HG02588 (cell line): ENCODE data around the gene GLB1L.
"Not testable (repeated sequence)": the region's sequence is repeated elsewhere in the genome, so short reads cannot be mapped to it uniquely, and the experiment has no call there.

Experiments
- ATAC-seq: cut with Tn5 transposase; IDR thresholded peaks from one replicate; pipeline ENCODE4 v1.9.1; 2021; ENCODE audit warnings: mild to moderate bottlenecking, moderate library complexity; ENCODE audit not compliant: unreplicated experiment

Gene GLB1L

DNA sequence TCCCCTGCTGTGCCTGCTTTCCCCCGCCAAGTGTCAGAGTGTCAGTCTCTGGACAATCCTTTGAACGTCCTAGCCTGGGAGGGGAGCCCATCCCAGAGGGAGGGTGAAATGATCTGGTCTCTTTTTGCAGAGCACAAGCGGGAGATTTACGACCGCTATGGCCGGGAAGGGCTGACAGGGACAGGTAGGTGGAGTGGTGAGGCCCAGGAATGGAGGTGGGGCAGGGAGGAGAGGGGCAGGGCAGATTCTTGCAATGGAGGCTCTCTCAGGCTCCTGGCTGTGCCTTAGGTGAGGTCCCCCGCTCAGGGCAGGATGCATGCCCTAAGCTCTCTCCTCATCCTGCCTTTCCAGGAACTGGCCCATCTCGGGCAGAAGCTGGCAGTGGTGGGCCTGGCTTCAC is 36.3 kb upstream of the GLB1L start:
- no peak for ATAC-seq

DNA sequence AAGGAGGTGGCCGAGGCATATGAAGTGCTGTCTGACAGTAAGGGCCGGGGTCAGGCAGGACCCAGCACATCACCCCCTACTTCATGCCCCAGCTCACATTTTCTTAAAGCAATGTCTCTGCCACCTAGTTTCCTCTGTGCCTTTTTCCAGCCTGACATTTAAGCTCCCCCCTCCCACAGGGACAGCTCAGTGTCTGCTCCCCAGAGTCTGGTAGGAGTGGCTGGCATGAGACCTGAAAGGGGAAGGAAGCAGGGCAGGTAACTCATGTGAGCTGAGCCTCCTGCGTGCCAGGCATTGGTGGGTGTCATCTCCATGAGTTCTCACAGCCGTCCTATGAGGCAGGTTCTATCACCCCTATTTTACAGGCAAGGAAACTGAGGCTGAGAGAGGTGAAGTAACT is 35.4 kb upstream of the GLB1L start:
- ATAC-seq: no peak

DNA sequence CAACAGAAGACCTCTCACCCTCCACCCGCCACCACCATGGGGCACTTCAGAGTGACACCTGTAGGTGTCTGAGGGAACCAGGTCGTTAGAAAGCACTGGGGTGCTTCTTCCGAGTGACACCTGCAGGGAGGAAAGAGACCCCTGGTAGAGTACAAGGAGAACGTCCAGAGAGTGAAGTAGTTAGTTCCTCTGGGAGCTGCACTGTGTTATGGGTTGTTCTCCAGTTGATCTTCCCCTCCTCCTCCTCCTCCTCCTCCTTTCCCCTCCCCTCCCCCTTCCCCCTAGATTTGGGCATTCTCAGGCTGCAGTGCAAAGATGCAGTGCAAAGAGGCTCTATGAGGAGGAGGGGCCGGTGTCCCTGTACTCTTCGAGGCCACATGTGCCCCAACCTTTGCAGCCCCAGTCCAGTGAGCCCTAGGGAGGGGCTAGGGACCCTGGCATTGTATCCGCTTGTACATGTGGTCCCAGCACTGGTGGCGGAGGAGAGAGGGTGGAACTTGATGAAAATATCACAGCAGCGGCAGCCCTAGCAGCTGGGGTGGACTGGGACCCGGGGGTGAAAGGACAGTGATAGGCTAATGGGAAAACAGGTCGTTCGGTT is 34.8 kb upstream of the GLB1L start:
- no peak for ATAC-seq

DNA sequence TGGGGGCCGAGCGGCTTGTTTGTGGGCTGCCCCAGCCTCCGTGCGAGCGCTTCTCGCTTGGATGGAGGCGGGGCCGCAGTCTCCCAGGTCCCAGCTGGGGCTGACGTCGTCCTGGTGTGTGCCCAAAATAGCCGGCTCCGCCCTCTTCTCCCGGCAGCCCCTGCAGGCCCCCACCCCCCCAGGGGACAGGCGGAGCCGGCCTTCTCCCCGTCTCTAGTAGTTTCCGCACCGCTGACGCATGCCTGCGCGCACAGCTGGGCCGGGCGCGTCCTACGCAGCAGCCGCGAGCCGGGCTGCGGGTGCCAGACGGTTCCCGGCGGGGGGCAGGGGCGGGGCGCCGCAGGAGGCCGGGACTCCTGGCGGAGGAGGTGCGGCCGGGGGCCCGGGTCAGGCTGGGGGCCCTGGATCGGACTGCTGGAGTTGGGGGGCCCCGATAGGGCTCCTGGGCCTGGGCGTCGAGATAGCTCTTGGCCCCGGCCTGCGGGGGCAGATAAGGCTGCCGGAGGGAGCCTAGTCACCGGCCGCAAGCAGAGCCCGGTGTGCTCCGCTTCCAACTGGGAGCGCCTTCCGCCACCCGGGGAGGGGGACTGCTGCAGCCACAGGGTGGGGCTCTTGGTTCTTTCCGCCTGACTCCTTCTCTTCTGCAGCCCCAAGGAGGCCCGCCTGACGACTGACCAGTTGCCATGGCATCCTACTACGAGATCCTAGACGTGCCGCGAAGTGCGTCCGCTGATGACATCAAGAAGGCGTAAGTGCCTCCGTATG is 34.1 kb upstream of the GLB1L start, which contains the start of gene DNAJB2:
Gene DNAJB2, plus strand, starts transcription at position 216 of the 765 bp plus-strand sequence. Its CDS starts 468 bp downstream, at position 684.
- peak; percentile 81 for ATAC-seq

DNA sequence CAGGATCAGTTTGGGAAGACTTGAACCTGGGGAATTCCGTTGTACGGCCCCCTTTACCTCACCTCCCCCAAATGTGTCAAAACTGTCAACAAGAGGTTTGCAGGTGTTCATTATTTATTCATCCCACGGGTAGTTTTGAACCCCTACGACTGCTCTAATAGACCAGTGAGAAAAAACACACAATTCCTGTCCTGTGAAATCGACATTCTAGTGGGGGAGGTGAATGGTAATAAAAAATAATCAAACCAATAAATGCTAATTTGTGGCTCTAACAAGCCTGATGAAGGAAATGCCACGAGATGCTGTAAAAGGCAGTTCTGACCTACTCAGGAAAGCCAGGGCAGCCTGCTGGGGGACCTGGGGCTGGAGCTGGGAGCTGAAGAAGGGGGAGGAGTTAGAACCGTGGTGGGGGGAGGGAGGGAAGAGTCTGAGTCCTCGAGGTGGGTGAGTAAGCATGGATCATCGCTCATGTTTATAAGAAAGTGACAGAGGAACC is 33.5 kb upstream of the GLB1L start:
- peak; percentile 3 for ATAC-seq

DNA sequence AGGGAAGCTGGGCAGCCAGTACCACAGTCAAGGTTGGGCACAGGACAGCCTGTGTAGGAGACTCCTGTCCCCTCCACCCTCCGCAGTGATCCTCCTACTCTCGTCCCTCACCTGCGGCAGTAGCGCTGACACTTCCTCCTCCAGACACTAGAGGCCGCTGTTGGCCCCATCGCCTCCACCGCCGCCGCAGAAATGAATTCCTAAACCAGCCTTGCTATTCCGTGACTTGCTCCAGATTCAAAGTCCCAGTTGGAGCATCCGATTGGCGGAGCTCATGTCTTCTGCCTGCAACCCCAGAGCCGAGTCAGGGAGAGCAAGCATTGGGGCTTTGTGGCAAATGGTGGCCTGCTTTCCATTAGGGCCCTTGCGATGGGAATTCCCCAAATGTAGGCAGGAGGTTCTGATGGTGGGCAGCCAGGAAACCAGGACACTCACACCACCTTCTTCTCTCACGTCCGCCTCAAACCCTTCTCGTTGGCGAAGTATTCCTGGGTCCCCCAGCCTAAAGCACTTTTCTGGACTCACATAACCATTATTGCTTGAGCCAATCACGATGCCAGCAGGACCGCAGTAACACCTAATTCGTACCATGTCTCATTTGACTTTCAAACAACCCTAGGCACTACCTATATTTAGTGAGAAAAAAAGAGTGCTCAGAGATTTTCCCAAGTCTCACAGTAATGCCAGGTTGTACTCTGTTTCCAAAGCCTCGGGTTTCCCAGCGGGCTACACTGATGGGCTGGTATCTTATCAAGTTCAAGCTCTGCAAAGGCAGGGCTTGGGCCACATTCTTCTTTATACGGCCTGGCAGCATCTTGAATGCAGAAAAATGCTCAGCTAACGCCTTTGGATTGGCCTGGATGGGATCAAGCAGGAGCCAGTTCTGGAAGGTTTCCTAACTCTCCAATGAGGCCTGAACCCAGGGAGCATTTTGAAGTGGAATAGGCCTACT is 32.7 kb upstream of the GLB1L start:
- ATAC-seq: no peak

DNA sequence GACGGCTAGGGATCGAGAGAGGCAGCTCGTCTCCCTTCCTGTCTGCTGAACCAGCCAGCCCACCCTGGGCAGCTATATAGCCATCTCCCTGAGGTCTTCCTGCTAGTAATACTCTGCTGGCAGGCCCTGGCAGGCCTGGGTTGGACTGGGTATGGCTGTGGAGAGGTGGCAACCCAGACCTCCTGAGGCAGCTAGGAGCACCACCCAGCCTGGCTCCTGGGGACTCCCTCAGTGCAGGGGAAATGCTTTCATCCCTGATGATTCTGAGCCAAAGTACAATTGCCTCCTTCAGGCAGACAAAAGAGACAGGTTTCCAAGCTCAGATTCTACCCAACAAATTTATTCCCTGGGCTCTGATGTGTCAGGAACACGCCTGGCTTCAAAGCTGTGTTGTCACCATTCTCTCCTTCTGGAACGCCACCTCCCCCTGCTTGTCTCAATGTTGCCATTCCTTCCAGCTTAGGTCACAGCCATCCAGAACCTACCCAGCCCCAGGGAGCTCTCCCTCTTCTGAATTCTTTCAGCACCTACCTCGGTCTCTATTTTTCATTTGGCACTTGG is 29.2 kb upstream of the GLB1L start:
- no peak for ATAC-seq

- ATAC-seq: no peak
These were observed 28.7 kb upstream of the GLB1L start for GRCh38 chr2:219273937-219274336.

DNA sequence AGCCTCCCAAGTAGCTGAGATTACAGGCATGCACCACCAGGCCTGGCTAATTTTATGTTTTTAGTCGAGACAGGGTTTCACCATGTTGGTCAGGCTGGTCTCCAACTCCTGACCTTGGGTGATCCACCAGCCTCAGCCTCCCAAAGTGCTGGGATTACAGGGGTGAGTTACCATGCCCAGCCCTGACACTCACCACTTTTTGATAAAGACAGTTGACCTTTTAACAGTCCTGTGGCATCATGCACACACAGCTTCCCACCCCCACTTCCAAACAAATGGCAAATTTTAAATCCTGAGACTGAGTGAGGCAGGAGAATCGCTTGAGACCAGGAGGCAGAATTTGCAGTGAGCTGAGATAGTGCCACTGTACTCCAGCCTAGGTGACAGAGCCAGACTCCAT is 27.8 kb upstream of the GLB1L start:
- no peak for ATAC-seq

- no peak for ATAC-seq
These were observed 27.1 kb upstream of the GLB1L start for GRCh38 chr2:219272356-219272755.

DNA sequence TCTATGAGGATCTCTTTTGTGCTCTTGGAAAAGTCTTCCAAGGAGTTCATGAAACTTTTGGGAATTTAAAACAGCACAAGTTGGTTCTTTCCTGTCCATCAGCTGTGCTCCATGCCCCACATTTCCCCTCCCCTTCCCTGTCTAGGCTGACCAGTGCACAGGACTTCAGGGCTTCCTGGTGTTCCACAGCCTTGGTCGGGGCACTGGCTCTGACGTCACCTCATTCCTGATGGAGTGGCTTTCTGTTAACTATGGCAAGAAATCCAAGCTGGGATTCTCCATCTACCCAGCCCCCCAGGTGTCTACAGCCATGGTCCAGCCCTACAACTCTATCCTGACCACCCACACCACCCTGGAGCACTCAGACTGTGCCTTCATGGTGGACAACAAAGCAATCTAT is 25.8 kb upstream of the GLB1L start:
- no peak for ATAC-seq

GRCh38 chr2:219270055-219270372 is 24.8 kb upstream of the GLB1L start:
- no peak for ATAC-seq

- ATAC-seq: no peak
These were observed 24.3 kb upstream of the GLB1L start for GRCh38 chr2:219269362-219270054.

DNA sequence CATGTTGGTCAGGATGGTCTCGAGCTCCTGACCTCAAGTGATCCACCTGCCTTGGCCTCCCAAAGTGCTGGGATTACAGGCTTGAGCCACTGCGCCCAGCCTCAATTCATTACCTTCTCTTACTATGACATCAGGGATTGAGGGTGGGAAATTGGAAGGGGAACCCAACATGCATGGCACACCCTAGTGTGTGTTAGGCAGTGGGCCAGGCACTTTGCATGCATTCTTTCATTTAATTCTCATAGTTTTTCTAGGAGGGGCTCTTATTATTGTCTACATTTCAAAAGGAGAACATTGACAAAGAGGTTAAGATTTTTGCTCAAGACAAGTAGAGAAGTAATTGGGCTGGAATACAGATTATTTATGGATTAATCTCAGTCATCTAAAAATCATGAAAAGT is 23.1 kb upstream of the GLB1L start:
- ATAC-seq: no peak

DNA sequence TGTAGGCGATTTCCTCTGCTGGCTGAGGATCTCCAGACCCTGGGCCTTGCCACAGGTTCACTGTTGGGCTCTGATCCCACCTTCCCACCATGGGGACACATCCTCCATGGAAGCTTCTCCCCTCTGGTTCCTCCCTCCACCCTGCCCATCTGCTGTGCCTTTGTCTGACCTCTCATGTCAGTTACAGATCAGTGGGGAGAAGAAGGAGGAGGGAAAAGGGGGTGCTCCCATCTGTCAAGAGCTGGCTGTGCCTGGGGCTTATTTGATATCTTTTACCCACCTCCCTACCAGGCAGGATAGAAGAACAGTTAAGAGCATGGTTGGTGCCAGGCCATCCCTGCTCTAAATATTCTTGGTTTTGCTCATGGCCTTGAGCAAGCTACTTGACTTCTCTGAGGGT is 21.6 kb upstream of the GLB1L start:
- ATAC-seq: no peak

DNA sequence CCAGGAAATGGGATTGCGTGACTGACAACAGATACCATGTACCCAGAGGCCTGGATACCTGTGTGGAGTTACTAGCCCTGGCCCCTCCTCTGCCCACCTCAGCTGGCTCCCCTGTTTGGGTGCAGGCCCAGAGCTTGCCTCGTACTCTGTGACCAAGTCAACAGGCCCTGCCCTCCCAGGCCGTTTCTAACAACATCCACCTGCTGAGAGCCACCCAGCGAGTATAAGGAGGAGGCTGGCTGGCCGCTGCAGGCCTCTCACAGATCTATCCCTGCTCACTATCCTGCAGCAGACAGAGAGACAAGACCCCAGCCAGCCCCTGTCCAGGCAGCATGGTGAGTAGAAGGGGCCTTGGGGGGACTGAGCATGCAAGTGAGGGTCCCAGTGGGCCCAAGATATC is 21.0 kb upstream of the GLB1L start:
- ATAC-seq: no peak

GRCh38 chr2:219261024-219261855 is 16.0 kb upstream of the GLB1L start:
- no peak for ATAC-seq

GRCh38 chr2:219258942-219259341 is 13.7 kb upstream of the GLB1L start:
- not testable (repeated sequence) for ATAC-seq

DNA sequence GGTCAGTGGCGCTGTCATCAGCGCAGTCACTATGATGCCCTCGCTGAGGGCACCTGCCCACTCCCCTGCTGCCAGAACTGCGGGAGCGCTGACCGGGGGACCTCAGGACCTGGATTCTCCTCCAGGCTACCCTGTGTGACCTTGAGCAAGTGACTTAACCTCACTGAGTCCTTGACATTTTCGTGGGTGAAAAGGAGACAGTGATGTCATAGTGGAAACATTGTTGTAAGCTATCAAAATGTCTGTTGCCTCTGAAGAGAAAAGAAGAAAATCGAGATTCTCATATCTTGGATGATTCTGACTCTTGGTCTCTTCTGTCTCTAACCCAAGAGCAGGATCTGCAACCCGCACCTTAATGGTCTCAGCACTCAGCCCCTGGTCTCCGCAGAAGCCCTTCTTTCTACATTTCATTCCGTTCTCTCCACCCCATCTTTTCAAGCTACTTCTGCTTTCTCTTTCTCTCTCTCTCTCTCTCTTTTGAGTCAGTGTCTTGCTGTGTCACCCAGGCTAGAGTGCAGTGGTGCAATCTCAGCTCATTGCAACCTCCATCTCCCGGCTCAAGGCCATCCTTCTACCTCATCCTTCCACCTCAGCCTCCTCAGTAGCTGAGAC is 9.5 kb upstream of the GLB1L start:
- ATAC-seq: peak; percentile 20
